ENCODE data around the gene SYPL2. TPM values are rescaled to one million over a fixed set of nuclear protein-coding genes. Genes with fewer than 3 reads are reported as not detected.
A peak's percentile ranks its signal among the peaks of the same experiment; 100 is the strongest.

Gene SYPL2
- total RNA-seq, 1 donor: 1.7 TPM

- TF ChIP-seq, protein P1, sequence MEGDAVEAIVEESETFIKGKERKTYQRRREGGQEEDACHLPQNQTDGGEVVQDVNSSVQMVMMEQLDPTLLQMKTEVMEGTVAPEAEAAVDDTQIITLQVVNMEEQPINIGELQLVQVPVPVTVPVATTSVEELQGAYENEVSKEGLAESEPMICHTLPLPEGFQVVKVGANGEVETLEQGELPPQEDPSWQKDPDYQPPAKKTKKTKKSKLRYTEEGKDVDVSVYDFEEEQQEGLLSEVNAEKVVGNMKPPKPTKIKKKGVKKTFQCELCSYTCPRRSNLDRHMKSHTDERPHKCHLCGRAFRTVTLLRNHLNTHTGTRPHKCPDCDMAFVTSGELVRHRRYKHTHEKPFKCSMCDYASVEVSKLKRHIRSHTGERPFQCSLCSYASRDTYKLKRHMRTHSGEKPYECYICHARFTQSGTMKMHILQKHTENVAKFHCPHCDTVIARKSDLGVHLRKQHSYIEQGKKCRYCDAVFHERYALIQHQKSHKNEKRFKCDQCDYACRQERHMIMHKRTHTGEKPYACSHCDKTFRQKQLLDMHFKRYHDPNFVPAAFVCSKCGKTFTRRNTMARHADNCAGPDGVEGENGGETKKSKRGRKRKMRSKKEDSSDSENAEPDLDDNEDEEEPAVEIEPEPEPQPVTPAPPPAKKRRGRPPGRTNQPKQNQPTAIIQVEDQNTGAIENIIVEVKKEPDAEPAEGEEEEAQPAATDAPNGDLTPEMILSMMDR (IDR thresholded peaks at IDR 0.05; ENCODE audit: insufficient read depth, low read length): no peak
- no peak for DNase-seq (ENCODE audit: low read depth)
- H3K4me3 ChIP-seq (ENCODE audit: low read depth, low read length): no peak overlapping the region
Measured at GRCh38 chr1:109478806-109479205, 12.5 kb downstream of the SYPL2 start.

DNA sequence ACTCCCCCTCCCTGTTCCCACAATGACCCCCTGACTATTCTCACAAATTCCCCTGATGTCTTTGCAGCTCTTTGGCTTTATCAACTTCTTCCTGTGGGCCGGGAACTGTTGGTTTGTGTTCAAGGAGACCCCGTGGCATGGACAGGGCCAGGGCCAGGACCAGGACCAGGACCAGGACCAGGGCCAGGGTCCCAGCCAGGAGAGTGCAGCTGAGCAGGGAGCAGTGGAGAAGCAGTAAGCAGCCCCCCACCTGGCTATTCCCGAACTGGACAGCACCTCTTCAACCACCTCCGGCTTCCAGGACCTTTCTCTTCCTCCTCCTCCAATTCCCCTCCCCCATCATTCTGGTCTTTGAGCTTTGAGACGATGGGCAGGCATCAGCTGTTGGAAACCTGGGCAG is 13.0 kb downstream of the SYPL2 start:
- TF ChIP-seq, protein P1 (IDR thresholded peaks at IDR 0.05; ENCODE audit: insufficient read depth, low read length): no peak
- no peak for DNase-seq (ENCODE audit: low read depth)
- H3K4me3 ChIP-seq (ENCODE audit: low read depth, low read length): no peak overlapping the region

- no peak overlapping the region for H3K4me3 ChIP-seq (ENCODE audit: low read depth, low read length)
- TF ChIP-seq, protein P1 (IDR thresholded peaks at IDR 0.05; ENCODE audit: insufficient read depth, low read length): no peak
- DNase-seq (ENCODE audit: low read depth): no peak
Measured at GRCh38 chr1:109479901-109480300, 13.6 kb downstream of the SYPL2 start.

DNA sequence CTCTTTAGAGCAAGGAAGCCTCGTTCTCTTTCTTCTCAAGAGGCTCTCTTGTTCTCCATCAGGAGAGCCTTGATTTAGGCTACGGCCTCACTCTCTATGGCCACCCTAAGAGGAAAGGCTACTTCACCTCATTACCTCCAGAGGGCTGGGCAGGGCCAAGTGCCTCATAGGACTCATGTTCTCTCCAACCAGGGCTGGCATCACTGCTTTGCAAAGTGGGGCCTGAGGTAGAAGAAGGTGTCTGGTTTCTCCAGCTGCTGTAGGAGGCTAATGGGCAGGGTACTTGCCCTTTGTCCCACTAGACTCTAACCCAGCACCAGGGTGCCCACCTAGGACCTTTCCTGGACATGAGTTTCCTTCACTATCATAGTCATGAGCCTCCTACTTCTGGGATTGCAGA is 15.3 kb downstream of the SYPL2 start:
- DNase-seq (ENCODE audit: low read depth): no peak
- TF ChIP-seq, protein P1 (IDR thresholded peaks at IDR 0.05; ENCODE audit: insufficient read depth, low read length): no peak
- H3K4me3 ChIP-seq (ENCODE audit: low read depth, low read length): no peak overlapping the region

DNA sequence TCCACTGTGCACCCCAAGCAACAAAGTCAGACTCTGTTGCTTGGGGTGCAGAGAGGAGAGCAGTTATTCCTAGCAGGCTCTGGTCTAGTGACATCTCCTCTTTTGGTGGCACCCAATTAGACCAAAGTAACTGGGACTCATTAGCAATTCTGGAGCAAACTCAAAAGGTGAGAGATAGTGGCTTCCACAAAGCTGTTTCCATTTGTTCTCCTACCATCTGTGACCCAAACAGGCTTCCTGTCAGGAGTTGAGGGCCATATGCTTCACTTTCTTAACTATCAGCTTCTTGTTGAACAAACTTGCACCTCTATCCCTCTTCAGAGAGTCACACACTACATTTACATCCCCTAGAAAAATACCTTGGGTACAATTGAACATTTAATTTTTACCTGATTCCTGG is 15.9 kb downstream of the SYPL2 start:
- no peak for DNase-seq (ENCODE audit: low read depth)
- TF ChIP-seq, protein P1 (IDR thresholded peaks at IDR 0.05; ENCODE audit: insufficient read depth, low read length): no peak
- no peak overlapping the region for H3K4me3 ChIP-seq (ENCODE audit: low read depth, low read length)

- peak overlapping the region; percentile 64 for H3K4me3 ChIP-seq (ENCODE audit: low read depth, low read length)
- TF ChIP-seq, protein P1 (IDR thresholded peaks at IDR 0.05; ENCODE audit: insufficient read depth, low read length): no peak
- no peak for DNase-seq (ENCODE audit: low read depth)
Measured at GRCh38 chr1:109482791-109483671, 16.7 kb downstream of the SYPL2 start.
